ENCODE results near the gene PDE8B. TPM values are rescaled to one million over a fixed set of nuclear protein-coding genes. Genes with fewer than 3 reads are reported as not detected.

Gene PDE8B
- total RNA-seq, 1 experiment from 2014 or later, result not detected

DNA sequence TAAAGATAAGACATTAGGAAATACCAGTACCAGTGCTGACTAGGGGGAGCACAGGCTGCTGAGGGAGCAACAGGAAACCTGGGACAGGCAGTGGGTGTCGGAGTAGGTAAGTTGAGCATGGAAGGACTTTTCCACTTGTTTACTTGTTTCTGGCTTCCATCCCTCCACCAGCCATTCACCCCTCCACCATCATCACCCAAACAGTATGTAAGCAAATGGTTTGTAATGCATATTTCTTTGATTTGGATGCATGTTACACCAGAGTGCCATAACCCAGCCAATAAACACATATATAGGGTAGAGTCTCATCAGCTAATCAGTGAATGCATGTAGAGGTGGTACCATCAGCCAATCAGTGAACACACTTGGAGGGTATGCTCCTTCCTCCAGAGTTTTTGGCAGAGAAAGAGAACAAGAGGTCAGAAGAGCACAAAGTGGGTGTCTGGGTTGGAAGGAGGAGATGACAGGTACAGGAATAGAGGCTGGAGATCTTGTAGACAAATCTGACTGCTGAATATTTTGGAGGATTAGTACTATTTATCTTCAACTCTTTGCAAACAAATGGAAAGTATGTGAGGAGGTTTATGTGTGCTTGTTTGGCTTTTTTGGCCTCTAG is 37.7 kb upstream of the PDE8B start:
- BruUV-seq (replicated peaks), result no TSS peak
- peaks cover 22% of the 10 kb centered on the region for H3K4me1 ChIP-seq (ENCODE audit: insufficient read depth, low read length)
- H3K79me2 ChIP-seq (ENCODE audit: low read length), result no peaks in the 10 kb centered on the region
- H3K36me3 ChIP-seq (ENCODE audit: low read depth, low read length), result no peaks in the 10 kb centered on the region
- H3K9ac ChIP-seq (ENCODE audit: low read length), result no peak overlapping the region
- TF ChIP-seq EZH2 (IDR thresholded peaks at IDR 0.05; ENCODE audit: low read length, unreplicated experiment) (no peak), CTCF (conservative IDR thresholded peaks at IDR 0.05; ENCODE audit: low read depth, low read length) (no peak)
- no peaks in the 10 kb centered on the region for H4K20me1 ChIP-seq (ENCODE audit: low read length)
- H3K4me2 ChIP-seq (ENCODE audit: low read length), result no peak overlapping the region
- intact Hi-C loops (cut with micrococcal nuclease), result no loop called here
- no peak overlapping the region for H3K27ac ChIP-seq (ENCODE audit: low read length)
- no peaks in the 10 kb centered on the region for H3K9me3 ChIP-seq (ENCODE audit: low read length)
- no peak for ATAC-seq
- H2AFZ ChIP-seq (ENCODE audit: low read length), result no peak overlapping the region
- H3K9me2 ChIP-seq (replicated peaks; ENCODE audit: low read length), result no peaks in the 10 kb centered on the region
- H3K4me3 ChIP-seq (ENCODE audit: low read length), result no peak overlapping the region
- CTCF ChIA-PET, result no interaction called here
- no peak for DNase-seq
- H3F3A ChIP-seq (ENCODE audit: low read length, unreplicated experiment), result no peaks in the 10 kb centered on the region
- H3K27me3 ChIP-seq (ENCODE audit: low read length), result no peaks in the 10 kb centered on the region
- POLR2A ChIA-PET (ENCODE audit: unreplicated experiment), result no interaction called here

DNA sequence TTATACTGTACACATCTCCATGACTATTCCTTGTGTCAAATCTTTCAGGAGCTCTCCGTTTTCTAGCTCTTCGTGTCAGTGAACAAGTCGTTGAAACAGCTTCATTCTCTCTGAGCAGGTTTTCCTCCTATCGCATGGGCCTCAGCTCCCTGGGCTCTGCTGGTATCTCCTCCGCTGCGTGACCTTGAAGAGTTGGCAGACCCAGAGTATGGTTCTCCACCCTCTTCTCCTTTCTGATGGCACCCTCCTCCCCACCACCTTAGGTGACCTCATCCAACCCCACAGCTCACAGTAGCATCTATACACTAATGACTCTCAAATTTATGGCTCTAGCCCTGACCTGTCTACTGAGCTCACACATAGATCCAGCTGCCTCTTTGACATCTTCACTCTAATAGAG is 36.0 kb upstream of the PDE8B start:
- peaks cover 12% of the 10 kb centered on the region for H3K4me1 ChIP-seq (ENCODE audit: insufficient read depth, low read length)
- no peaks in the 10 kb centered on the region for H3K9me3 ChIP-seq (ENCODE audit: low read length)
- no peaks in the 10 kb centered on the region for H3F3A ChIP-seq (ENCODE audit: low read length, unreplicated experiment)
- ChIA-PET POLR2A (ENCODE audit: unreplicated experiment) (no interaction called here), CTCF (no interaction called here)
- H3K27ac ChIP-seq (ENCODE audit: low read length), result no peak overlapping the region
- H3K79me2 ChIP-seq (ENCODE audit: low read length), result no peaks in the 10 kb centered on the region
- H3K9ac ChIP-seq (ENCODE audit: low read length), result no peak overlapping the region
- no peak overlapping the region for H3K4me3 ChIP-seq (ENCODE audit: low read length)
- no peaks in the 10 kb centered on the region for H4K20me1 ChIP-seq (ENCODE audit: low read length)
- no TSS peak for BruUV-seq (replicated peaks)
- intact Hi-C loops (cut with micrococcal nuclease), result no loop called here
- DNase-seq (no peak), ATAC-seq (no peak)
- no peaks in the 10 kb centered on the region for H3K9me2 ChIP-seq (replicated peaks; ENCODE audit: low read length)
- no peak overlapping the region for H2AFZ ChIP-seq (ENCODE audit: low read length)
- no peak overlapping the region for H3K4me2 ChIP-seq (ENCODE audit: low read length)
- no peaks in the 10 kb centered on the region for H3K27me3 ChIP-seq (ENCODE audit: low read length)
- no peak for TF ChIP-seq CTCF (conservative IDR thresholded peaks at IDR 0.05; ENCODE audit: low read depth, low read length)
- no peak for TF ChIP-seq EZH2 (IDR thresholded peaks at IDR 0.05; ENCODE audit: low read length, unreplicated experiment)
- TF ChIP-seq EZH2phosphoT487 (IDR thresholded peaks at IDR 0.05; ENCODE audit: borderline replicate concordance, low read length), result no peak
- no peaks in the 10 kb centered on the region for H3K36me3 ChIP-seq (ENCODE audit: low read depth, low read length)

DNA sequence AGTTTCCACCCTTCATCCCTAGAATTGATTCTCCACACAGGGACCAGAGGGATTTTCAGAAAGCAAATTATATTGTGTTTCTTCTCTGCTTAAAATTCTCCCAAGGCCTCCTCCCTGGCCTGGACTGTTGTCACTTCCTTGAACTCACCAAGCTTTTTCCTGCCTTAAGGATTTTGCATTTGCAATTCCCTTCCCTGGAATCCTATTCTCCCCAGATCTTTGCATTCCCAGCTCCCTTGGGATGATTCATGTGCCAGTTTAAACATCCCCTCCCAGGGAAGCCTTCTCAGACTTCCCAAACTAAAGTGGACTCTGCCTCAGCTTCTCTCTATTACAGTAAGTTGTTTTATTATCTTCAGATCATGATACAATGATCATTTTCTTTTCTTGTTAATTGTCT is 35.2 kb upstream of the PDE8B start:
- Histone ChIP-seq H4K20me1 (ENCODE audit: low read length) (no peaks in the 10 kb centered on the region), H3K9ac (ENCODE audit: low read length) (no peak overlapping the region), H3K79me2 (ENCODE audit: low read length) (no peaks in the 10 kb centered on the region), H3K9me2 (replicated peaks; ENCODE audit: low read length) (no peaks in the 10 kb centered on the region), H2AFZ (ENCODE audit: low read length) (no peak overlapping the region), H3K27ac (ENCODE audit: low read length) (no peak overlapping the region), H3K4me3 (ENCODE audit: low read length) (no peak overlapping the region), H3K27me3 (ENCODE audit: low read length) (no peaks in the 10 kb centered on the region), H3K36me3 (ENCODE audit: low read depth, low read length) (no peaks in the 10 kb centered on the region), H3K4me1 (ENCODE audit: insufficient read depth, low read length) (peaks cover 12% of the 10 kb centered on the region), H3F3A (ENCODE audit: low read length, unreplicated experiment) (no peaks in the 10 kb centered on the region), H3K9me3 (ENCODE audit: low read length) (no peaks in the 10 kb centered on the region), H3K4me2 (ENCODE audit: low read length) (no peak overlapping the region)
- DNase-seq (peak; percentile 5), ATAC-seq (no peak)
- TF ChIP-seq CTCF (conservative IDR thresholded peaks at IDR 0.05; ENCODE audit: low read depth, low read length) (no peak), EZH2 (IDR thresholded peaks at IDR 0.05; ENCODE audit: low read length, unreplicated experiment) (no peak), EZH2phosphoT487 (IDR thresholded peaks at IDR 0.05; ENCODE audit: borderline replicate concordance, low read length) (no peak)
- BruUV-seq (replicated peaks), result no TSS peak
- intact Hi-C loops (cut with micrococcal nuclease), result no loop called here
- CTCF ChIA-PET, result interaction anchor here (0.5 kb wide), 1 partner anchor 31 kb away, joined by 3 read pairs; no protein-coding TSS in a partner anchor
- POLR2A ChIA-PET (ENCODE audit: unreplicated experiment), result no interaction called here
